ENCODE results near the gene FBXO24.

Gene FBXO24

DNA sequence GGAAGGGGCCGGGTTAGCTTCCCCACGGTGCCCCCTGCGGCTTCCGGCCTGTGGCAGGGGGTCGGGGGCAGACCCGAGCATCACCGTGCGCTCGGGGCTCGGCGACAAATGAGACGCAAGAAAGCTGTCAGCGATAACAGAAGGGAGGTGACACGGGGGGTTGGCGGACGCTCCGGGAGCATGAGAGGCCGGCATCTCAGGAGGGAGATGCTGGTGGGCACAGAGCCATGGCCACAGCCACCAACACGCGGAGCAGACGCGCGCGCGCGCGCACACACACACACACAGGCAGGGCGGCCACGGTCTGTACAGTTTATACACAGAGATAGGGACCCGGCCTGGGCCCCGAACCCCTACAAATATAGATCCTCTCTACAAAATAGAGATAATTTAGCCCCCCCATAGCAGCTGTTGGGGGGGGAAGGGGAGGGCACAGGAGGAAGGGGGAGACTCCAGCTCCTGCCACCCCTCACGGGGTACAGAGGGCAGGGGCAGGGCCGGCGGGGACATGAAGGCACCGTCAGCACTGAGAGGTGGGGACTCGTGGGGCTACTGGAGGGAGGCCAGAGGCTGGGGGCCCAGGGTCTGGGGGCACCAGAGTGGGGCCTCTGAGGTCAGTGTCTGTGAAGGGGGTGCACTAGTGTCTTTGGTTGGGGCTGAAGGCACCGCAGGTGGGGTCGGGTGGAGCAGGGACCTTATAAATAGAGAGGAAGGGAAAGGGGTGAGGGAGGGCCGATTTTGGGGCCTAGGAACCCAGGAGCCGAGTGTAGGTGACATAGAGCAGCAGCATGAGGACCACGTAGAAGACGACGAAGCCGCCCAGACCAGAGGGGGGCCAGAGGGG, 11.5 kb upstream of the FBXO24 start:
- DNase-seq: no peak

GRCh38 chr7:100575206-100575631, 10.9 kb upstream of the FBXO24 start:
- no peak for DNase-seq

GRCh38 chr7:100575746-100576383, 10.3 kb upstream of the FBXO24 start:
- no peak for DNase-seq

GRCh38 chr7:100576384-100576993, 9.6 kb upstream of the FBXO24 start:
- no peak for DNase-seq

GRCh38 chr7:100577103-100577502, 9.0 kb upstream of the FBXO24 start:
- no peak for DNase-seq

DNA sequence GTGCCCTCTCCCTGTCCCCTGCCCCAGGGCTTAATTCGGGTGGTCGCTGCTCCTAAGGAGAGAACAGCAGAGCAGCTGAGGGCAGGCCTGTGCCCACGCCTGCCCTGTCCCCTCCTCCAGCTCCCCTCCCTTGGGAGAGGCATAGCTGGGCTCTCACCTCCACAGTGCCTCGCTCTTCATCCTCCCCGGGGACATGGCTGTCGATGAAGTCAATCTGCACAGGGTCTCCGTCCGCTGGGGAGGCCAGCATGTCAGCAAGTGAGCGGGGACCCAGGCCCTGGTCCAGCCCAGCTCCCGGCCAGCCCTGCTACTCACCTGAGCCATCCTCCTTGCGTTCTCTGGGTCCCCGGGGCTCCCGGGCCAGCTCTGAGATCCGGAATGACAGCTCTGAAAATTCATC, 8.6 kb upstream of the FBXO24 start:
- no peak for DNase-seq

DNA sequence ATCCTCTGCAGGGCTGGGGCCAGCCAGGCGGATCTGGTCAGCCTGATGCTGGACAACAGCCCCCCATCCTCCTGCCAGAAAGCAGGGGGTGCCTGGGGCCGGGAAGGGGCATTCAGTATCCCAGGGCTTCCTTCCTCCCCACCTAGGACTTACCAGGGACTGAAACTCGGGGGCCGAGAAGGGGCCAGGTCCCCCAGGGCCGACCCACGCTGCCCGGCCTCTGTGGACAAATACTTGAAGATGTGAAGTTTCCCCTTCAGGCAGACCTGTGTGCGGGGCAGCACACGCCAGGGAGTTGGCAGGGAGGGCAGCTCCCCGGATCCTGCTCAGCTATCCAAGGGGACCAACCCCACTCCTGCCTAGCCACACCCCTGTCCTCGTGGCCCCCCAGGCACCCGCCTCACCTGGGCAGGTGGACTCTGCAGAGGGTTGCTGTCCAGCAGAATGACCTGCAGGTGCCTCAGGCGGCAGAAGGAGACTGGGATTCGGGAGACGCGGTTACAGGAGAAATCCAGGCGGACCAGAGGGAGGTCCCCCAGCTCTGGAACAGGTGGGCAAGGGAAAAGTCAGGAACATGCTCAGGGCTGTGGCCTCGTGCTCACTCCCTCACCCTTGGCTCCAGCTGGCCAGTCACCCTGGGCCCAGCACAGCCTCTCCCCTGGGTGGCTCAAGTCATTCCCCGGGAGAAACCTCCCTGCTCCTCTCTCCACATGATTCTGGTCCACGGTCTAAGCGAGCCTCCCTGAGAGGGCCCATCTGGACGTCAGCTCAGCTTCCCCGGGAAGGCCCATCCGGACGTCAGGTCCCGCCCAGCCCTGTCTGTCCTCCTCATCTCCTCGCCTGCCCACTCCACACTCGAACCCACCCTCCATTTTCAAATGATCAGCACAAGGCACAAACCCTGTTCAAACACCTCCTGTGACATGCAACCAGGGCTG, 7.6 kb upstream of the FBXO24 start:
- DNase-seq: no peak

- DNase-seq: no peak
These were observed 5.5 kb upstream of the FBXO24 start for GRCh38 chr7:100580466-100581283.

DNA sequence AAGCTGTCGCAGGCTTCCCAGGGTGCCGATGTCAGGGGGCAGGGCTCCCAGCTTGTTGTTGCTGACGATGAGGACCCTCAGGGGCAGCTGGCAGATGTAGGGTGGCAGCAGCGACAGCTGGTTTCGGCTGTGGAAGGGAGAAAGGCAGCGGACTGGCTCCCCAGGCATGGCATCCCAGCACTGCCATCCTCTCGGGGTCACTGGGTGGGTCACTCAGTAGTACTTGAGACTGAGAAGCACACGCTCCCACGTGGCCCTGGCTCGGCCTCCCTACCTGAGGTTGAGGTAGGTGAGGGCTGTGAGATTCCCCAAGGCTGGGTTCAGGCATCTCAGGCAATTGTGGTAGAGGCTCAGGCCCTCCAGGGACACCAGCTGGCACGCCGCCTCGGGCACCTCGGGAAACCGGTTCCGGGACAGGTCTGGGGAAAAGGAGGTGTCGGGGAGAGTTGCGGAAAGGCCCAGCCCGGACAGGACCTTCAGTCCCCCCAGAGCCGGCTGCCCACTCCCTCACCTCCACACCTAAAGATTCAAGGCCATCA, 4.0 kb upstream of the FBXO24 start:
- no peak for DNase-seq

DNA sequence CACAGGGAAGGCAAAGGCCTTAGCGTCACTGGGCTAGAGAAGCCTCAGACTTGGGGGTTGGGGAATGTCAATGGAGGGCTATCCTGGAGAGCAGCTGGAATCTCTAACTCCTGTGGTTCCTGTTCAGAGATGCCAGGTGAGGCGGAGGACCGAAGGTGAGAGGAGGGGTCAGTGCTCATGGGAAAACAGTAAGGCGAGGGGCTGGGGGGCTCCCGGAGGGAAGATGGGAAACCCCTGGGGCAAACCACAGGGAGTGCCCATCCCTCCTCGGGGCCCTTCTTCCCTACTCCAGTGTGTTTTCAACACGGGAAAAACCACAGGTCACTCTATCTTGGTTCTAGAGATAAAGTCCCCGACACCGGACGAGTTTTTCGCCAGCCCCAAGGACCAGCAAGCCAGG, 3.5 kb upstream of the FBXO24 start:
- no peak for DNase-seq

GRCh38 chr7:100583132-100584053, 2.7 kb upstream of the FBXO24 start:
- no peak for DNase-seq

DNA sequence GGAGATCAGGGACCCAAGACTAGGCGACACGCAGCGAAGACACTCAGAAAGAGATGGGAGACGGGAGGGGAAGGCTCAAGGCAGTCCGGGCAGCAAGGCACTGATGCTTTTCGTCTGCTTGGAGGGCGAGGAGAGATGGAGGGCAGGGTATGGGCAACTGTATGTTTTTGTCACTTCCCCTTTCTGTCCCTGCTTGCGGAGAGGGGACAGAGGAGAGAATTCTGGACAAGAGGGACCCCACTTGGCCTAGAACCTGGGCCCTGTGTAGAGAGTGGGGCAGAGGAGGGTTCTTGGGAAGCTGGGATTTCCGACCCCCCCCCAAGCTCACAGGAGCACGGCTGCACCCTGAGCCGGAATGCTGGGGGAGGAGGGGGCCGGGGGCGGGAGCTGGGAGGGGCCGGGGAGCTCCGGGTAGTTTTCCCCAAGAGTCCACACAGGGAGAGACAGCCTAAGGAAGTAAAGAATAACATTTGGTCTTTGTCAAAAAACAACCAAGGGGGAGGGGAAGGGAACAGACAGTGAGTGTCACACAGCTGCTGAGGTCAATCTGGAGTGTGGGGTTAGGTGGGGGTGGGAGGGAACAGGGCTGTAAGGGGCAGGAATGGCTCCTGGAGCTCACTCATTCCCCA, 2.0 kb upstream of the FBXO24 start:
- DNase-seq: no peak

GRCh38 chr7:100584683-100585510, 1.2 kb upstream of the FBXO24 start:
- no peak for DNase-seq

DNA sequence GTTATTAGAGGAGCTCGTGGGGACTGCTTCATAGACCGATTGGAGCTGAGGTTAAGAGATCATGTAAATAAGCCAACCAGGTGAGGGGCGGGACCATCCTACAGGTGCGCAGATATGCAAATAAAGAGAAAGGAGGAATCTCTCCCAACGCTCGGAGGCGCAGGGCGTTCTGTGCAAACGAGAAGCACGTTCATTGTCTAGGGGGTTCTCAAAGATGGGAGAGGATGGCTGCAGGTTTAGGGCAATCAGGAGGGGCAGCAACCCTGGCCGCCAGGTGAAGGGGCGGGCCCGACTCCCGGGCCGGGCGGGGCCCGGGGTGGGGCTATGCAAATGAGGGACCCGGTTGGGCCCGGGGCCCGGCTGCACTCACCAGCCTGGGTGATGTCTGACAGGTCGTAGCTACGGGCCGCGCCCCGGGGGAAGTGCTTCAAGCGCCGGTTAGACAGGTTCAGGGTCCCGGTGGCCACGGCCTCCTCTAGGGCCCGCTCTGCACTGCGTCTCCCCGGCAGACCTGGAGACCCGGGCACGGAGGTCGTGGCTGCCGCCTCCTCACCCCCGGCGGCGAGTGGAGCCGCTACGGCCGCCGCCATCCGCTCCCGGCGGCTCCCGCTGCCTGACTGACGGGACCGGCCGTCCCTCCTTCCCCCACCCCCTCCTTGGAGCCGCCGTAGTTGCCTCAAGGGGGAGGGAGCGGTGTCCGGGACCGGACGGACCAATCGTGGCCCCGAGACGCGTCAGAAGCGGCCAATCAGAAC, 440 bp upstream of the FBXO24 start, which contains the start of gene LRCH4:
Gene LRCH4 (minus strand): TSS at position 619 of the 755 bp plus-strand sequence. CDS start 29 bp downstream, at position 590.
- no peak for DNase-seq

- DNase-seq: no peak
These were observed 2.3 kb downstream of the FBXO24 start for GRCh38 chr7:100588438-100588837.

GRCh38 chr7:100589341-100589947, 3.3 kb downstream of the FBXO24 start:
- no peak for DNase-seq

DNA sequence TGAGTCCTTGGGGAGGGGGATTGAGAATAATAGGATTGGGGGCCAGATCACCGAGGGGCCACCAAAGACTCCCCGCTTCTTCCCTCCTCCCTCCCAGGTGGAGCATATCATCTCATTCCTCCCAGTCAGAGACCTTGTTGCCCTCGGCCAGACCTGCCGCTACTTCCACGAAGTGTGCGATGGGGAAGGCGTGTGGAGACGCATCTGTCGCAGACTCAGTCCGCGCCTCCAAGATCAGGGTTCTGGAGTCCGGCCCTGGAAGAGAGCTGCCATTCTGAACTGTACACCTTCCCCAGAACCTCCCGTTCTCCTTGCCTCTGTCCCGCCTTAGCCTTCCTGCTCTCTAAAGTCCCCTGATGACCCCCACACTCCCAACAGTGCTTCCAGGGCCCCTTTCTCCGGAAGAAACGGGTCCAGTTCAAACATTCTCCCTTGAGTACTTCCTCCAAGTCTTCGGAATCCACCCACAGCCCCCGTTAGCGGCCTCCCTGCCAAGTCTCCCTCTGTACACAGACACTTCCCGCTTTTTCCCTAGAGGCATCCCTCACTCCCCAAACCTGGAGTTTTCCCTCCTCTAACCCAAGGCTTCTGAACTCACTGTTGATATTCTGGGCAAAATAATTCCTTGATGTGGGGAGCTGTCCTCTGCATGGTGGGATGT, 4.1 kb downstream of the FBXO24 start:
- DNase-seq: no peak
